ENCODE data around the gene PDE4D.

Gene PDE4D

GRCh38 chr5:59151162-59151889, 742.2 kb downstream of the PDE4D start:
- DNase-seq (ENCODE audit: low spot score), result no peak

GRCh38 chr5:59149827-59150226, 743.7 kb downstream of the PDE4D start:
- no peak for DNase-seq (ENCODE audit: low spot score)

GRCh38 chr5:59149271-59149670, 744.3 kb downstream of the PDE4D start:
- DNase-seq (ENCODE audit: low spot score), result no peak

GRCh38 chr5:59146729-59147128, 746.8 kb downstream of the PDE4D start:
- DNase-seq (ENCODE audit: low spot score), result no peak

- no peak for DNase-seq (ENCODE audit: low spot score)
Measured at GRCh38 chr5:59143926-59144333, 749.6 kb downstream of the PDE4D start.

GRCh38 chr5:59142927-59143326, 750.6 kb downstream of the PDE4D start:
- DNase-seq (ENCODE audit: low spot score), result no peak

GRCh38 chr5:59142138-59142537, 751.4 kb downstream of the PDE4D start:
- DNase-seq (ENCODE audit: low spot score), result no peak

- no peak for DNase-seq (ENCODE audit: low spot score)
Measured at GRCh38 chr5:59140133-59140532, 753.4 kb downstream of the PDE4D start.

GRCh38 chr5:59139695-59140094, 753.8 kb downstream of the PDE4D start:
- no peak for DNase-seq (ENCODE audit: low spot score)

- no peak for DNase-seq (ENCODE audit: low spot score)
Measured at GRCh38 chr5:59138509-59138908, 755.0 kb downstream of the PDE4D start.

- DNase-seq (ENCODE audit: low spot score), result no peak
Measured at GRCh38 chr5:59137846-59138245, 755.7 kb downstream of the PDE4D start.

GRCh38 chr5:59136549-59136948, 757.0 kb downstream of the PDE4D start:
- DNase-seq (ENCODE audit: low spot score), result no peak

GRCh38 chr5:59134471-59135163, 758.9 kb downstream of the PDE4D start:
- no peak for DNase-seq (ENCODE audit: low spot score)

- DNase-seq (ENCODE audit: low spot score), result no peak
Measured at GRCh38 chr5:59133764-59134261, 759.7 kb downstream of the PDE4D start.

GRCh38 chr5:59132131-59132530, 761.4 kb downstream of the PDE4D start:
- DNase-seq (ENCODE audit: low spot score), result no peak

- no peak for DNase-seq (ENCODE audit: low spot score)
Measured at GRCh38 chr5:59130431-59130830, 763.1 kb downstream of the PDE4D start.

- no peak for DNase-seq (ENCODE audit: low spot score)
Measured at GRCh38 chr5:59128646-59129290, 764.8 kb downstream of the PDE4D start.

- DNase-seq (ENCODE audit: low spot score), result no peak
Measured at GRCh38 chr5:59126708-59127573, 766.6 kb downstream of the PDE4D start.

GRCh38 chr5:59126016-59126707, 767.4 kb downstream of the PDE4D start:
- DNase-seq (ENCODE audit: low spot score), result no peak

- peak; percentile 78 for DNase-seq (ENCODE audit: low spot score)
Measured at GRCh38 chr5:59125011-59125961, 768.2 kb downstream of the PDE4D start.

Measured in SK-N-DZ (cell line).